ENCODE data around the gene KATNAL2.

GRCh38 chr18:46917108-46917802 lies at the start of gene KATNAL2, which contains the start of gene PIAS2:
- no peak for TF ChIP-seq CTCF (IDR thresholded peaks at IDR 0.05; ENCODE audit: poor library complexity)
- TF ChIP-seq EZH2 (IDR thresholded peaks at IDR 0.05; ENCODE audit: borderline replicate concordance) = no peak
